Body of pancreas (tissue), 4 donors: Measurements from ENCODE around the gene IKZF3.

ENCODE experiments used
- CTCF ChIP-seq, 7 experiments: fragments of 450-650 bp in 4 of 7; fragments of 200-600 bp in 3 of 7; sonication (generic) in 3 of 7; IDR thresholded peaks; one replicate each; pipeline ENCODE4 v1.5.1; 2016 to 2019; ENCODE audit warnings: antibody characterized with exemption in 7 of 7
- POLR2A ChIP-seq, 3 donors: fragments of 450-650 bp; IDR thresholded peaks; one replicate each; pipeline ENCODE4 v1.6.1; 2016; ENCODE audit warnings: antibody characterized with exemption in 3 of 3, mild to moderate bottlenecking in 2 of 3

GRCh38 chr17:39754958-39755553 is 109.1 kb downstream of the IKZF3 start:
- TF ChIP-seq POLR2A (IDR thresholded peaks at IDR 0.05) (no peak), CTCF (IDR thresholded peaks at IDR 0.05) (no peak)
